ENCODE results near the gene CHRM4. TPM values are rescaled to one million over a fixed set of nuclear protein-coding genes. Genes with fewer than 3 reads are reported as not detected.

Gene CHRM4
- not detected in 2 replicates for total RNA-seq

GRCh38 chr11:46391578-46392420 is at the start of gene CHRM4:
TSS of gene CHRM4 (minus strand) at chr11:46391776. CDS start at chr11:46386557, 5,219 bp downstream.

GRCh38 chr11:46381048-46381818 is 10.3 kb downstream of the CHRM4 start, which contains the start of gene MDK:
TSS of gene MDK (plus strand) at chr11:46381669. CDS start at chr11:46382058, 389 bp downstream.

GRCh38 chr11:46346886-46347636 is 44.5 kb downstream of the CHRM4 start, which contains the start of gene DGKZ:
TSS of gene DGKZ (plus strand) at chr11:46347463. CDS start at chr11:46347660, 197 bp downstream.

Other genes starting within 250 kb of the CHRM4 start
- gene CREB3L1, start 114.1 kb downstream of the CHRM4 start, total RNA-seq, result 0.31 and 0.53 TPM in 2 replicates
- gene DGKZ, start 44.3 kb downstream of the CHRM4 start, total RNA-seq, result 92.8 and 93.3 TPM in 2 replicates
- 22.3 and 55.3 TPM in 2 replicates for gene MDK, start 10.1 kb downstream of the CHRM4 start, total RNA-seq
- gene AMBRA1, start 202.2 kb upstream of the CHRM4 start, total RNA-seq, result 13.8 and 21.7 TPM in 2 replicates
- gene HARBI1, start 225.5 kb upstream of the CHRM4 start, total RNA-seq, result 2.4 and 3.3 TPM in 2 replicates
- gene ATG13, start 225.8 kb upstream of the CHRM4 start, total RNA-seq, result 46.2 and 49.4 TPM in 2 replicates